GM18498 (cell line): ENCODE measurements around the gene DGKB.
"Not testable (repeated sequence)": the region's sequence is repeated elsewhere in the genome, so short reads cannot be mapped to it uniquely, and the experiment has no call there.

Experiments
- ATAC-seq: cut with Tn5 transposase; IDR thresholded peaks from one replicate; pipeline ENCODE4 v1.9.1; 2021; ENCODE audit warnings: mild to moderate bottlenecking, moderate library complexity; ENCODE audit not compliant: unreplicated experiment

DGKB gene

DNA sequence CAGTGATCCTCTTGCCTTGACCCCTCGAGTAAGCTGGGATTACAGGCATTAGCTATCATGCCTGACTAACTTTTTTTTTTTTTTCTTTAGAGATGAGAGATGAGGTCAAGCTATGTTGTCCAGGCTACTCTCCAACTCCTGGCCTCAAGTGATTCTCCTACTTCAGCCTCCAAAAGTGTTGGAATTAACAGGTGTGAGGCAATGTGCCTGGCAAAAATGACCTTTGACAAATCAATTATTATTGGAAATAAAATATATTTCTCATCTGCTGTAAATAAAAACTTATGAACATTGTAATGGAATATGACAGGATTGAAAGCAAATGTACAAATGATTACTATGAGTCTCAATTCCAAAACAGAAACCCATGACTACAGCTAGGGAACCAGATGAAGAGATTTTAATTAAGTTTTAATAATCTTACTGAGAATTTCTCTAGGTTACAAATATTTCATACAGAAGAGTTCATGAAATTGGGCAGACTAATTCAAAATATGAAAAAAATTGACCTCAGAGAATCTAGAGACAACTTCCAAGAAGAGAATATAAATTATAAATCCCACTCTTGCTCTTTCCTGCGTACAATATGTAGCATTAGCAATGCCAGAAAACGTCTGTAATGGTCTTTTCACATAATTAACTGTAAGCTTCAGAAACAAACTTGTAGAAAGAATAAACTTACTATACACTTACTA, 414.7 kb downstream of the DGKB start:
- ATAC-seq: no peak

DNA sequence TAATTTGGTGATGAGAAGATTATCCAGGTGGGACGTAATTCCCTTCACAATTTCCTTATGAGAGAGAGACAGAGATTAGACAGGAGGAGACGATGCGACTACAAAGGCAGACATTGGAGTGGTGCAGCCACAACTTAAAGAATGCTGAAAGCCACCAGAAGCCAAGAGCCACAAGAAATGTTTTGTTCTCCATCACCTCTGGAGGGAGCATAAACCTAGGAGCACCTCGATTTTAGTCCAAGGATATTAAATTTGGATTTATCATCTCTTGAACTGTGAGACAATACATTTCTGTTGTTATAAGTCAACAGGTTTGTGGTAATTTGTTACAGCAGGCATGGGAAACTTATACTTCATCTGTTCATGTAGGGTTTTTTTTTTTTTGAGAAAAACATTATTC, 418.9 kb downstream of the DGKB start:
- ATAC-seq: no peak

DNA sequence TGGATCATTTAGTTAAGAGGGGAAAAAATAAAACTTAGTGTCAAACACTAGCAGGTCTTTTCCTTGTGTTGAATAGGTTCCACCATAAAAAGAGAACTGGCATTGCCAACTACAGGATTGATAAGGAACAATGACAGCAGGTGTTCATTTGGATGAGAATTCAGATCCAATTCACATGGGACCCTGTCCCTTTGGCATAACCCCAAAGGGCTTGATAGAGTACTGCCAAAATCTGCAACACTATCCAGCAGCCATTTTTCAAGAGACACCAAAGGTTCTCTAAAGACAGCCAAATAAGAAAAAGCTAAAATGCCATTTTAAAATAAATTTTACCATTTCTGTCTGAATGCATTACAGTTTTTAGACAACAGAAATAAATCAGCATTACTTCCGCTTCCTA, 422.3 kb downstream of the DGKB start:
- no peak for ATAC-seq

DNA sequence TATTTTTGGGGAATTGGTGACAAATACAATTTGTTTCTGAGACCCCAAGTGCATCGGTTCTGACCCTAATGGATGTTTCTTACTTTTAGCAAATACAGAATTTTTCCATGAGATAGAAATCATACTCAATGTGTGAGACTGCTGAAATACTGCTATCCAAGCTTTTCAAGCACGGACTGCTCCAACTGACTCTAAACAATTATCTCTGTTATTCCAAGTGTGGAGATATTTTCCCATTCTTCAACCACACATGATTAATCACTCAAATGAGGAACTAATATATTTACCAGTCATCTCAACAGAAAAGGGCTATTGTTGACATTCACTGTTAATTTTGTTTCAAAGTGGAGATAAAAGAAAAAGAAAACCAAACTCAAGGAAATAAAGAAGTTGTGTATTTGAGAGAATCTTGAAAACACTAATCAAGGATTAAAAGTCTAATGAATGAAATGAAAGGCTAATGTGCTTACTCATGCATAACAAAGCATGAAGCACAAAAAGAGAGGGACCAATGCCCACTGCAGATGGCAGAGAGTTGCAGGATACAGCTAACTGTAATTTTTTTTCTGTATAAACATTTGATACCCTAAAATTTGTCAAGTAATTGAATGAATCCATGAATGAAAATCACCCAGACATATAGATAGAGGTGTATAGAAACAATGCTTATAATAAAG, 423.6 kb downstream of the DGKB start:
- ATAC-seq: no peak

DNA sequence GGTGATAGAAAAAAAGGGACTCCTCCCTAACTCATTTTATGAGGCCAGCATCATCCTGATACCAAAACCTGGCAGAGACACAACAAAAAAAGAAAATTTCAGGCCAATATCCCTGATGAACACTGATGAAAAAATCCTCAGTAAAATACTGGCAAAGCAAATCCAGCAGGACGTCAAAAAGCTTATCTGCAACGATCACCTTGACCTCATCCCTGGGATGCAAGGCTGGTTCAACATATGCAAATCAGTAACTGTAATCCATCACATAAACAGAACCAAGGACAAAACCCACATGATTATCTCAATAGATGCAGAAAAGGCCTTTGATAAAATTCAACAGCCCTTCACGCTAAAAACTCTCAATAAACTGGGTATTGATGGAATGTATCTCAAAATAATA, 440.8 kb downstream of the DGKB start:
- not testable (repeated sequence) for ATAC-seq

DNA sequence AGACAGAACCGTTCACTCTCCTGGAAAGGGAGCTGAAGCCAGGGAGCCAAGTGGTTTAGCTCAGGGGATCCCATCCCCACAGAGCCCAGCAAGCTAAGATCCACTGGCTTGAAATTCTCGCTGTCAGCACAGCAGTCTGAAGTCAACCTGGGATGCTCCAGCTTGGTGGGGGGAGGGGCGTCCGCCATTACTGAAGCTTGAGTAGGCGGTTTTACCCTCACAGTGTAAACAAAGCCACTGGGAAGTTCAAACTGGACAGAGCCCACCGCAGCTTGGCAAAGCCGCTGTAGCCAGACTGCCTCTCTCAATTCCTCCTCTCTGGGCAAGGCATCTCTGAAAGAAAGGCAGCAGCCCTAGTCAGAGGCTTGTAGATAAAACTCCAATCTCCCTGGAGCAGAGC, 443.7 kb downstream of the DGKB start:
- not testable (repeated sequence) for ATAC-seq

DNA sequence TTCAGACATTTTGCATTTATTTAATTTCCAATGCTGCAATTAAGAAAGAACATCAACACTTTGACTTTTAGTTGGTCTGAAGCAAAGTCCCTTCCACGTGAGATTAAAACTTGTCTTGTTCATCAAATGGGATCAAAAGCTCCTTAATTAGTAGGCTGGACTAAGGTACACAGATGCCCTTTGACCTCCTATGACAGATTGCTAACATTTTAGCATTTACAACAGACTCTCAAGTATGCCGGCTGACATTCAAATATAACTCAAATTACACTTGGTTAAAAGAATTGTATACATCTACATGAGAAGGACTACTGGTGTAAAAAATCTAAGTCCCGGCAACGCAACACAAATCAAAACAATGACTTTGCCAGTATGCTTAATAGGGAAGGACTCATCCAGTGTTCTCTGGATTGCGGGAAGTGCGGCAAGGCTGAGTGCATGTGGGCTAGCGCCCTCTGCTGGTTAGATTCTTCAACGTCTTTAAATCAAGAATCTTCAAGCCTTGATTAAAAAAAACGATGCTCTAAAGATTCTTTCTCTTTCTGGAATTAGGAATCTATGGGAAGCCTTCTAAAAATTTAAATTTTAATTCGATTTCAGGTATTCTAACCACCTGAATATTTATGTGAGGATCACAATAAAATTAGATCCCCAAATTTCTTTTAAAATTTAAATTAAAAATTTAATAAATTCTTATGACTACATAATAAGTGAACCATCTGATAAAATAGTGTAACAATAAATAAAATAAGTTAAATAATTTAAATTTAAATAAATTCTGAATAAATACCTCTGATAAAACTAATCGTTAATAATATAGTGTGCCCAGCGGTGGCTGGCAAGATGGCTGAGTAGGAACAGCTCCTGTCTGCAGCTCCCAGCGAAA, 444.7 kb downstream of the DGKB start:
- peak; percentile 64 for ATAC-seq

DNA sequence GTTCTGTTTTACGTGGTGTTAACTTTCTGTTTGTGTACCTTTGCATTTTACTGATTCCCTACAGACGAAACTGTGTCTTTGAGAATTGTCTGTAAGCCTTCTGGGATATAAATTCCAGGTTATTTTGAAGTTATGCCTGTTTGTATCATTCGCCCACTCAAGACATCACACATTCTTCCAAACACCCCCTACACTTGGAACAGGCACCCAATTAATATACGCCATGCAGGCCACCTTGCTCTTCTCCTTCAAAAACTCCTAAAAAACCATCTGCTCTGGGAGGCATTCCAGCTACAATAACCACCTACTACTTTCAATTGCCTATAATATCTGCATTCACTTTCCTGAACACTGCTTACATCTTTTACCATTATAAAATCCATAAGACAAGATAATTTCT, 453.3 kb downstream of the DGKB start:
- ATAC-seq: no peak

DNA sequence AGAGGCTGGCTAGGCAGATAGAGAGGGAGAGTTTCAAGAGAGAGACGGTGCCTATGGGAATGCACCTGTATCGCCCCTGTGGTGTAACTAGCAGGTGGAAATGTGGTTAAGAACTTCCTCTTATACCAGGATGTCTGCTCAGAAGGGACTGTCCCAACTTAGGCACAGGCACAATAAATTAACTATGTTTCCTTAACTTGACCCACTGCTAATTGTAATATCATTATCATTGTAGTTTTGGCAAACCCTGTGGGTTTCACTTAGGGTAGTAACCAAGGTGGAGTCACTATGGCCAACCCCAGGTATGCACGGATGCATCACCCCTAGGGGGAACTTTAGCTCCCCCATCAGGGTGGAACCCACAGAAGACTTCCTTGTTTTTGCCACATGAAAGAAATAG, 455.7 kb downstream of the DGKB start:
- ATAC-seq: peak; percentile 68

DNA sequence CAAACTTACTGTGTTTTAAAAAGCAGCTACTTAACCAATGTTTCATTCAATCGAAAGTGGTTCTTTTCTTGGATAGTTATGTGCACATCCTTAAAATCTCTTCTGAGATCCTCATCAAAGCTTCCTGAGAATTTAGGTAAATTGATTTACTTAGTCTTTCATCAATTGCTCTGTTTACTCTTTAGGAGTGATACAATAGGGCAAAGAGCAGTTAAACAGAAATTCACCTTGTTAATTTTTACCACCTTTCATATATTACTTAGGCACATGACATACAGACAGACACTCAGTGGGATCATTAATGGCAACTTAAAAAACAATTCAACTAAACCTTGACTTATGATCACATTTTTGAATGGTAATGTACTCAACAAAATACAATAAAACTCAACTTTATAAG, 456.3 kb downstream of the DGKB start:
- no peak for ATAC-seq

DNA sequence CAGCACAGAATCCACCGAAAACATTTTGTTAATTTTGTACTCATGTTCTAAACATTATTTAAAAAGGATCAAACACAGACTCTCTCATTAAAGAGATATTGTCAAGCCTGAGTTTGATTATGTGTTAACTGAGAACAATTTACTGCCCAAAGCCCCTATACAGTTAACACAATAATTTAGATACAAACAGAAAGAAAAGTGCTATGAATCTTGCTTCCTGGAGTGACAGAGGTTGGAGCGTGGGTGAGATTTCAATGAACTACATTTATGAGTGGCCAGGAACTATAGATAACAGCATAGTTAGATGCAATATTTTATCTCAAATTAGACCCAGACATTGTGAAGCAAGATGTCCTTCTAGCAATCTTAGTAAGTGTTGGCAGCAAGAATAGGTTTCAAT, 464.2 kb downstream of the DGKB start:
- no peak for ATAC-seq

DNA sequence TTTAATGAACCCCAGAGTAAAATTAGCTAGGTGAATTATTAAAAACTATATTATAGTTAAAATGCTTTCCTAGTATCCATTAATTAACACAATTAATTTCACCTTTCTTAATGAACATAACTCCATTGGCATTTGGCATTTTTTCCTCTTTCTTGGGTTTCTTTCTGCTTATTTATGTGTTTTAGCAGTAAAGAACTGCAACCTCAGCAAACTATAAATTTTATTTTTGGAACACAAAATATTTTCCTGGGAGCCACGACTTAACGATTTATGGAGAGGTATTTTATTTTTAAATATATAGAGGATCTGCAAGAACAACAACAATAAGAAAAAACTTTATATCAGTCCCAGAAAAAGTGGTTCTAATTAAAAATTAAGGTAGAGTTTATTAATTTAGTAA, 465.7 kb downstream of the DGKB start:
- ATAC-seq: no peak

DNA sequence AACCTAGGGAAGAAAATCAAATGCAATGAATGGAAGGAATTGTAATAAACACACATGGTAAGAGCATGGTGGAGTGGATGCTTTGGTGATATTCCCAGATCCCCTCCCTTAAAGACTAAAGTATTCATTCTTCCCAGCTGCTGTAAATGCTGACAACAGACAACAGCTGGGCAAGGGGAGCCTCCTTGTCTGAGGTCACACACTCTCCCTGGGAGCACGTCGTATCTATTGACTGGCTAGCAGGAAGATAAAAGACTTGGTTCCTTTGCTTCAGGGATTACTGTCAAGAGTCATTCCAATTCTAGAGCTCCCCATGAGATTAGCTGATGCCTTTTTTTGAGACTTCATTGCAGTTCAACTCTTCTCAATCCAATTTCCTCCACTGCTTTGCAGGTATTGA, 469.6 kb downstream of the DGKB start:
- no peak for ATAC-seq

DNA sequence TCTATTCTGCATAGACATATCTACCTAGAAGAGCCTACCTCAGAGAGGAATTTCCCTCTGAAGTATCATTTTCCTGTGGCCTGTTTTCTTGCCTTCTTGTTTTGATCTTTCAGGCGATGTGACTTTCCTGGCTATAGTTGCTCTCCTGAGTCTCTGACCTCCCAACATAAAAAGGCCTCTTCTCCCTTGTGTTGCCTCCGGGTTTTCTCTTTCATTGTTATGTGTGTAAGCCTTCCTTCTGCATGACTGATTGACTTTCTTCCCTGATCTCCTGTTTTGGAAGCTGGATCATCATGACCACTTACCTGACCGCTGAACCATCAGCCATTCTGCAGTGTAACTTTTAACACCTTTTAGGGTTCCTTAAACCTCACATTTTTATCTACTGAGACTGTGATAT, 471.6 kb downstream of the DGKB start:
- no peak for ATAC-seq

DNA sequence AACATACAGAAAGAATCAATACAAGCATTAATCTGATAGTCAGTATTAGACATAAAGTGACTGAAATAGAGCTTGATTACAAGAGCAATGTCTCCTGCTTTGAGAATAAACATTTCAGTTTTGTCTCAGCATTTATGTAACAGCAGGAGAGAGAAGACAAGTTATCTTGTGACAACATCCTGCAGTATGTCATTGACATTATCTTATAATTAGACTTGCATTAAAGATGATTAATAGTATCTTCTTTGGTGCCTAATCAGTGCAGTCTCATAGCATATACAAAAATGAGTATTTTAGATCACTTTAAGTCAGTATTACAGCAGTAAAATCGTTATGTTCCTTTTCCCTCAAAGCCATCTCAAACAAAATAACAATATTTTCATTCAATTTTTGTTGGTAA, 477.0 kb downstream of the DGKB start:
- no peak for ATAC-seq

DNA sequence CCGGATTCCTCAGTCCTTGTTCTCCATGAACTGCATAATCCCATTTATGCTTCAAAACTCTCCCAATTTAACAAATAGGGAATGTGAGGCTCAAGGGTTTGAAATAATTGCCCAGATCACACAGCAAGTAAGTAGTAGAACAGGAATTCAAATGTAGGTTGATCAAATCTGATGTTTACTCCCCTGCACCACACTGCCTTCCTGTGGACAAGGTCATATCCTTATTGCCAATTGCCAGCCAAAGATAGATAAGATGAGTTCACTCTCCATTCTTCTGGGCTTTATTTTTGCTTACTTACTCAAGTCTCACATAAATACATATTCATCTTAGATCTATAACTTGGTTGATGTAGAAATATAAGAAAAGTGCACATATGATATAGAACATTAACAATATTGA, 477.9 kb downstream of the DGKB start:
- ATAC-seq: no peak

DNA sequence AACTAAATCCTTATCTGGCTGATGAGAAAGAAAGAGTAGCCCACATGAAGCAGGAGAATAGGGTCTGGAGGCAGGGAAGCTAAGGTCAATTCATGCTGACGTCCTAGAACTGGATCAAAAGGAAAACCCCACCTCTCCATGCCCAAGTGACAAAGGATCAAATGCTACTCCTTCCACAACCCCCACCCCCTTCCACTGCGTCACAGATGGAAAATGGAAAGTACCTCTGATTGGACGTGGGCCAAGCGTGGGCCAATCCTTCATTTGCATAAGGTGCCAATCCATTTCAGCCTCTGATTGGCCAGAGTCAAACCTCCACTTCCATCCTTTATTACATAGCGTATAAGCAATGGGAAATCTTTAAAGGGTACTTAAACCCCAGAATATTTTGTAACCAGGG, 481.8 kb downstream of the DGKB start:
- no peak for ATAC-seq

DNA sequence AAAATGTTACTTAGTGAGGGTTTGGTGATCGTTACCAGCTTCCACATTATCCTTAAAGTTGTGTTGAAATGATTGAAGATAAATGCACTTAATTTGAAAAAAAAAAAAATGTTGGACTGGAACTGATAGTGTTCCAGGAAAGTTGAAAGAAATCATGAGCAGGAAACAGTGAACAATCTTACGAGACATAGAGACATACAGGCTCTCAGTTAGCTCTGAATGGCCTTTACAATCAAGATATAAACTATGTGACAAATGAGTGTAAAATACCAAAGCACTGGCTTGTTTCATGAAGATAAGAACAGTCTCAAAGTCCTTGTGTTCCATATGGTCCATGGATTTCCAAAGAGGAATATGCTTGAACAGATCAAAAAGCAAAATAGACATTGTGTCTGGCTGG, 483.0 kb downstream of the DGKB start:
- no peak for ATAC-seq

DNA sequence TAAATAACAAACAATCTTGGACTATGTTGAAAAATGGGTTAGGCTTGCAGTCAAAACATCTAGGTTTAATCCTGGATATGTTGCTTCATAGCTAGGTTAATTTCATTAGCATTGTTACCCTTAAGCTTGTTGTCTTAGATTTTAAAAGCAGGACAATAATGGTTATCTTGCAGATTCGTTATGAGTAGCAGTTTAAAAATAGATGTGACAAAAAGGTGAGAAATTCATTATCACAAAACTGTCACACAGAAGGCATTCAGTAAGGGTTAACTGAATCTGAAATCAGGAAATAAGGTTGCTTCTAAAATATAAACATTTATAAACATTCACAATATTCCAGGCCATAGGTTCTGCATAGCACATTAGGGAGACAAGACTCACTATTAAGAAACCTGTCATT, 483.9 kb downstream of the DGKB start:
- ATAC-seq: no peak

DNA sequence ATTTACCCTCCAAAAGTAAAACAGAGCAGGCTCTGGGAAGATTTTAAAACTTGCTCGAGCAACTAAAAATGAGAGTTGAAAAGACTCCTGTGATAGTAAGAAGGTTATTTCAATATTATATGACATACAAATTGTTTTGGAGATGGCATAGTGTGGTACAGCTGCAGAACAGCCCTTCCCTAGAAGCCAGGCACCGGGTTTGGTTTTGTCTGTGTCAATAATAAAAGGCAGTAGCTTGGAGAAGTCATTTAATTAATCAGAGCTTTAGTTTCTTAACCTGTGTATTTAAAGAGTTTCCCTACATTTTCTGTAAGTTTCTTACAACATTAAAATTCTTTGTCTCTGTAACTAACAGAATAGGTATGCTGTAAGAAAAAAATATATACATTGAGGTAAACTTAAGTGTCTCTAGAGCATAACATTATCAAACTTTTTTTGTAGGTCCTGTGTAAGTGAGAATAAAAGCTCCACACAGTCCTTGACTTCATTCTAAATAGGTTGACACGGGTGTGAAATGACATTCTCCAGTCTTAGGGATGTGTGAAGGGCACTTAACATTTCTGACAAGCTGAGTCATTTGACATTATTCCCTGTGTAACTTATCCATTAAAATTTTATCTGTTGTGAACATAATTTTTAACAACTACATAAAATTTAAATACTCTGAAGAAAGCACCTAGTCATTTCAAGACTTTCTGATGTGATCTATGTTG, 488.1 kb downstream of the DGKB start:
- ATAC-seq: no peak
